HG03066 (cell line): ENCODE results near the gene ZNF10.

Source experiments
- ATAC-seq: cut with Tn5 transposase; IDR thresholded peaks from one replicate; pipeline ENCODE4 v1.9.1; 2021; ENCODE audit warnings: low read depth; ENCODE audit not compliant: unreplicated experiment

ZNF10 gene

DNA sequence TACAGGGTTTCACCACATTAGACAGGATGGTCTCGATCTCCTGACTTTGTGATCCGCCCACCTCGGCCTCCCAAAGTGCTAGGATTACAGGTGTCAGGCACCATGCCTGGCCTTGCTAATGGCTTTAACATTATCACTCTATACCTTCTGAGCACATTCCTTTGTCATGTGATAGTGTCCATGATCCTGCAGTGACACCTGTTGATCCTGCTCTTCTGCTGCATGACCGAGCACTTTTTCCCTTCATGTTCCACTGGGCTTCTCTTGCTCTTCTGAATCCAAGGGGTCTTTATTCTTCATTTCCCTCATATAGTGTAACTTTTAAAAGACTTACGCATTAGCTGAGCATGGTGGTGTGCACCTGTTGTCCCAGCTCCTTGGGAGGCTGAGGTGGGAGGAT, 62.4 kb downstream of the ZNF10 start:
- ATAC-seq: no peak

GRCh38 chr12:133201888-133202287, 71.5 kb downstream of the ZNF10 start:
- ATAC-seq: no peak

GRCh38 chr12:133202493-133203343, 72.3 kb downstream of the ZNF10 start:
- no peak for ATAC-seq

DNA sequence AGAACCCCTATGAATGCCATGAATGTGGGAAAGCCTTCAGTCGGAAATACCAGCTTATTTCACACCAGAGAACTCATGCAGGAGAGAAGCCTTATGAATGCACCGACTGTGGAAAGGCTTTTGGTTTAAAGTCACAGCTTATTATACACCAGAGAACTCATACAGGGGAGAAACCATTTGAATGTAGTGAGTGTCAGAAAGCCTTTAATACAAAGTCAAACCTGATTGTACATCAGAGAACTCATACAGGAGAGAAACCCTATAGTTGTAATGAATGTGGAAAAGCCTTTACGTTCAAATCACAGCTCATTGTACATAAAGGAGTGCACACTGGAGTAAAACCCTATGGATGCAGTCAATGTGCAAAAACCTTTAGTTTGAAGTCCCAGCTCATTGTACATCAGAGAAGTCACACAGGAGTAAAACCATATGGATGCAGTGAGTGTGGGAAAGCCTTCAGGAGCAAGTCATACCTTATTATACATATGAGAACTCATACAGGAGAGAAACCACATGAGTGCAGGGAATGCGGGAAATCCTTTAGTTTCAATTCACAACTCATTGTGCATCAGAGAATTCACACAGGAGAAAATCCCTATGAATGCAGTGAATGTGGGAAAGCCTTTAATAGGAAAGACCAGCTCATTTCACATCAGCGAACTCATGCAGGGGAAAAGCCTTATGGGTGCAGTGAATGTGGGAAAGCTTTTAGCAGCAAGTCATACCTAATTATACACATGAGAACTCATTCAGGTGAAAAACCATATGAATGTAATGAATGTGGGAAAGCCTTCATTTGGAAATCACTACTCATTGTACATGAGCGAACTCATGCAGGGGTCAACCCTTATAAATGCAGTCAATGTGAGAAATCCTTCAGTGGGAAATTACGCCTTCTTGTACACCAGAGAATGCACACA, 73.2 kb downstream of the ZNF10 start:
- no peak for ATAC-seq

GRCh38 chr12:133204264-133204603, 73.8 kb downstream of the ZNF10 start:
- ATAC-seq: no peak

DNA sequence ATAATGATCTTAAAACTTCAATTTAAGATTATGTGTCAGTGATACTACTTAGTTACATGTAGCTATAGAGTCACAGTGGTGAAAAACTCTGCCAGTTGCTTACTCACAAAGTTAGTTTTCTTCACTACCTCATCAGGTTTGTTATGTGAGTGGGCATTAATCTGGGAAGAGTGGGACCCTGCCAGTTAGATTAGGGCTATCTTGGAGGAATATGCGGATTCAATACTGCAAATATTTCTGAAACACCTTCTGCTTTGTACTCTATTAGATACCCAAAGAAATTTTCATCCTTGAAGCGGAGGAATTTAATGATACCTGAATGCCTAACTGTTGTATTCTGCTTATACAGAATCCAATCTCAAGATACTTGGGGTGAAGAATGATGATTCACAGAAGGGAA, 76.0 kb downstream of the ZNF10 start:
- ATAC-seq: no peak
